HG03095 (cell line): ENCODE results near the gene UROS.

Experiments used
- ATAC-seq: cut with Tn5 transposase; IDR thresholded peaks from one replicate; pipeline ENCODE4 v1.9.1; 2021; ENCODE audit warnings: moderate library complexity; ENCODE audit not compliant: unreplicated experiment

The UROS gene

GRCh38 chr10:125822878-125823662 lies at the start of gene UROS, which contains the start of gene BCCIP:
Gene UROS (minus strand): TSS chr10:125823258. CDS start chr10:125816499, 6,759 bp downstream.
Gene BCCIP (plus strand): TSS chr10:125823546. CDS start chr10:125823558, 12 bp downstream.
- ATAC-seq, result peak; percentile 71

- ATAC-seq, result no peak
Observed at GRCh38 chr10:125871338-125871737, 48.3 kb upstream of the UROS start.

DNA sequence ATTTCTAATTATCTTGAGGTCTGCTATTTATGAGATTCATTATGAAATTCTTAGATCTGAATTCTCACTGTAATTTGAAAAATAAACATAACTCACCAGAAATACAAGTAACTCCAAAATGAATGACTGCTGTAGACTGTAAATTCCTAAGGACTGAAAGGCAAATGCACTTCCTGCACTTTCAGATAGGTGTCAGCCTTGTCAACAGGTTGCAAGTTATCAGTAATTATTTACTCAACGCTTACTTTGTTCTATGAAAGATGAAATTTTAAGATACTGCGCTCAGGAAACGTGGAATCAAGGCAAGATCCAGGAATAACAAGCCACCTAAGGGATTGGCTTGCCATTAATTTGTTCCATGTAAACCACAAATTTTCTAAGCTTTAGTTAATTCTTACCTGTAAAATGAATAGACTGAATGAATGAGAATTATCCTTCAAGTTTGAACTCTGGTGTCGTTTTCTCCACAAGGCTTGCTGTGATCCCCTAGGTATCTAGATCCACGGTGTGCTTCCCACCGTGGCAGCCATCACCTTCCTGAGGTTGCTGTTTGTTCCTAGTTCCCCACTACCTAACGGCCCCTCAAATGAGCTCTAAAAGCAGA lies 45.4 kb upstream of the UROS start:
- peak; percentile 71 for ATAC-seq

GRCh38 chr10:125866421-125867029 lies 43.5 kb upstream of the UROS start:
- no peak for ATAC-seq

GRCh38 chr10:125865120-125865519 lies 42.1 kb upstream of the UROS start:
- no peak for ATAC-seq

DNA sequence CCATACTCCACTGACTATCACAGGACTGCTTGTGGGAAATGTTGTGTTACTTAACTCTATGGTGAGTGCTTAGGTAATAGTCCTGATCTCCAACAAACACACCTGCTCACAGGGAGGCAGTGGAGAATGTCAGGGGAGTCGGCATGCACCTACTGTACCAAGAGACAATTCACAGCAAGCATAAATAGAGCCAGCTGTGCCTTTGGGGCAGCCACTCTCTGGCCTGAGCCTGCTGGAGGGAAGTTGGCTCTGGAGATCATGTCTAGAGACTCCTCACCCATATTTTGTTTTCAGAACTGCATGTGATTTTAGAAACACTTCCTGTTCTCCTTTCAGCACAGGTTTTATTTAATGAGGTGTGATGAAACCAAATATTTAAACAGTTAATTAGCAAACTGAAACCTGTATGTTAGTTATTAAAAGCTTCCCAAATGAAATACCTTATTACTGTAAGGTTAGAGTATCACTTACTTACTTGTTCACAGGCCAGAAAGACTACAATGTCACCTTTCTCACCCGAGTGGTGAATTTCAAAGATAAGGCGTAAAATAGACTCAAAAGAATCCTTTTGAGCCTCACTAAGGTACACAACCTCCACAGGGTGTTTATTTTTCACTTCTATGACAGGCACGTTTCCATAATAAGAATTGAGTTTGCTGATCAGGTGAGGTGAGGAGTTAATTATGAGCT lies 36.2 kb upstream of the UROS start:
- no peak for ATAC-seq

- no peak for ATAC-seq
Observed at GRCh38 chr10:125857185-125857760, 34.2 kb upstream of the UROS start.

DNA sequence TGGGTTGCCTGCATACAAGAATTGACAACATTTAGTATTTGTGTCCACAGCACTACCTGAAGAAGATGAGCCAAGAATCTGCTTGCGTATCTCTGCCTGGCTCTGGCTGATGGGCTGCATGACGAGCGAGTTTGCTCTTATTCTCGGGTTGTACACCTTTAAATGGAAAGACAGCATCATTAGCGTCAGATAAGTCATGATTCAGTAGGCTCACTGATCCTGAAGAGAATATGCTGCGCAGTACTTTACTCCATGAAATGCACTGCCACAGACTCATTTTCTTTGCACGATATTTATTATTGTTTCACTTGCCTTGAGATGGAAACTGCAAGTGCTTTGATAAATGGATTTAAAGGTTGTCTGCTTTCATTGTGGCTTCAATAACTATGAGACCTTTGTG lies 29.4 kb upstream of the UROS start:
- no peak for ATAC-seq

- no peak for ATAC-seq
Observed at GRCh38 chr10:125850766-125851731, 28.0 kb upstream of the UROS start.

DNA sequence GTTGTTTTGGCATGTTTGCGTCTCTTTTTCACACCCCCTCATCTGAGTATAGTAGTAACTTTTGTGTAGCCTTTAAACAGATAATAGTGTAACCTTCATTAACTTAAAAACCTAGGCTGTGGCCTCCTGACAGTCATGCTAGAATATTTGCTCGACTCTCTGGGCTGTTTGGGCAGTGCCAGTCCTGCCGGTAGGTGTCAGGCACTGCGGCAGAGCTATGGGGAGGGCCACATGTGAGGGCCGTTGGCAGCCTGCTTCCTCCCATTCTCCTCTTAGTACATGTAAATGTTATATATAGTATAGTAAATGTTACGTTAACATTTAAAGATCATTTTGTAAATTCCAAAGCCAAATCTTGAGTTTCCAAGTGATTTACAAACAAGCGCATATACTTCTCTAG lies 26.4 kb upstream of the UROS start:
- no peak for ATAC-seq

GRCh38 chr10:125848857-125849256 lies 25.8 kb upstream of the UROS start:
- no peak for ATAC-seq

GRCh38 chr10:125848371-125848770 lies 25.3 kb upstream of the UROS start:
- no peak for ATAC-seq

GRCh38 chr10:125846894-125847293 lies 23.8 kb upstream of the UROS start:
- no peak for ATAC-seq

GRCh38 chr10:125845617-125846016 lies 22.6 kb upstream of the UROS start:
- no peak for ATAC-seq

GRCh38 chr10:125844751-125845221 lies 21.7 kb upstream of the UROS start:
- ATAC-seq, result no peak

DNA sequence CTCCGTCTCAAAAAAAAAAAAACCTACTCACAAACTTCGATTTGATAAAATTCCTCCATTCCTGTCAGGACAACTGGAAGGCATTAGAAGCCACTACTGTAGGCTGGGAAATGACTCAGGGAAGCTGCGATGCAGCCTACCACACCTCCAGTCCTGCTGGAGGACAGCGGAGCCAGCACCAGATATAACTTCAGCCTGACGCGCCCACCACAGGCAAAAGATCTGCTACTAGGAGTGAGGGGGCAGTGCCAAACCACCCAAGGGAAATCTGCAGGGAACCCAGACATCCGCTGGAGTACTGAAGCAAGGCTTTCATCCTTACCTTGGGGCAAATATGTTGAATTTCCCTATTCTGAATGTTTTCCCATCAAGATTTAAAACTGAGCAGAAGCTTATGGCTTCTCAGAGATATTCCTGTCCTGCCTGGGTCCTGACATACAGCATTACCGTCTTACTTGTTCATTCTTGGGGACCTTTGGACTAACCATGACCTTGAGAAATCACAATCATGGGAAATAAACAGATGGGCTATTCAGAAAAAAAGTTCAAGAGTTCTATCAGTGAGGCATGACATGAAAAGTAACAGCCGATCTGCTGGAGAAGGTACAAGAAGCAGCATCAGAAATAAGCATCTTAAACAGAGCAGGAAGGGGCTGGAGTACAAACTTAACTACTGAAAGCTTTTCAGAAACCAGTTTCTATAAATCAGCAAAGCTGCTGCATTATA lies 20.7 kb upstream of the UROS start:
- ATAC-seq, result no peak

DNA sequence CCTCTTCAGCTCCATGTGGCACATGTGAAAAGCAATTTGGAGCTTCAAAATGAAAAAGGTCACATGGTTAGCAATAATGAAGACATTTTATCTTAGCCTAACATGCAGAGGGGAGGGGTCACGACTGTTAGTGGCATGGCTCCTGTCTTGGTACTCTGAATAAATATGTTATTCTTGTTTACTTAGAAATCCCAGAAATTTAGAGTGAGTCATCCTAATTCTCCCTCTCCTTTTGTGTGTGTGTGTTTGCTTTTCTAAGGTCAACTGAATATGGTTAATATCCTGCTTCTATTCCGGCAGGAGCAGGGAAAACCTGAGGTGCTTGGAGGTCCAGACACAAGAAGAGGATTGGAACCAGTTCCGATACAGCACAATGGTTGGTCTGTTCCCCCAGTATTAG lies 17.9 kb upstream of the UROS start:
- ATAC-seq, result no peak

DNA sequence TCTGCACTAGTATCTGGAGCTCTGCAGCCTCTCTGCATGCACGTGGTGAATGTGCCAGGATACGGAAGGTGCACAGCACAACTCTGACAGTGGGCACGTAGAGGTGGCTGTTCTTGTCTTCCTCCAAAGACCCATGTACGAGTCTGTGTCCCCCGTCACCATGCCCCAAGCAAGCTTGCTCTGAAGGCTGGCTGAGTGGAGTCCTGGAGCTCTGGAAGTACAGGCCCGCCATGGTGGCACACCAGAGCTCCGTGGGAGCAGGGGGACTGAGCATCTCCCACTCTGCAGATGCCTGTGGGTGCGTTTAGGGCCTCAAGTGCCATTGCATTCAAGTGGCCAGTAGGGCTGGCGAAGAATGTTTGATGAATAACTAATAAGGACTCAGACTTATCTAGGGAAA lies 17.3 kb upstream of the UROS start:
- no peak for ATAC-seq
